ENCODE results near the gene CDHR5. TPM values are rescaled to one million over a fixed set of nuclear protein-coding genes. Genes with fewer than 3 reads are reported as not detected.

CDHR5 gene
- total and polyA plus RNA-seq, 2 experiments from 2014 or later: 114 to 166 TPM

- Histone ChIP-seq H3K27me3 (no peaks in the 10 kb centered on the region), H3K4me2 (peak overlapping the region; percentile 94), H3K4me1 (ENCODE audit: insufficient read depth) (peaks cover 14% of the 10 kb centered on the region), H4K20me1 (ENCODE audit: insufficient read depth, poor library complexity, severe bottlenecking) (peaks cover 23% of the 10 kb centered on the region), H3K9me3 (ENCODE audit: low read depth) (no peaks in the 10 kb centered on the region), H3K9me2 (replicated peaks; ENCODE audit: insufficient read depth) (no peaks in the 10 kb centered on the region), H2AFZ (no peak overlapping the region), H3K36me3 (replicated peaks; ENCODE audit: insufficient read depth, low read depth) (no peaks in the 10 kb centered on the region), H3K4me3 (no peak overlapping the region), H3K79me2 (no peaks in the 10 kb centered on the region), H3K27ac (peak overlapping the region; percentile 42)
- no peak for TF ChIP-seq CTCF (IDR thresholded peaks at IDR 0.05; ENCODE audit: poor library complexity)
- TF ChIP-seq EZH2phosphoT487 (IDR thresholded peaks at IDR 0.05; ENCODE audit: low read depth, severe bottlenecking, unreplicated experiment): no peak
- no peak for TF ChIP-seq EZH2 (IDR thresholded peaks at IDR 0.05; ENCODE audit: borderline replicate concordance)
- no peak for DNase-seq (ENCODE audit: low spot score)
- WGBS (ENCODE audit: low lambda C conversion rate, missing lambda C conversion rate): 93% methylated on average over 39 of the region's 39 CpGs
Observed at GRCh38 chr11:616320-617198, 8.2 kb downstream of the CDHR5 start.

DNA sequence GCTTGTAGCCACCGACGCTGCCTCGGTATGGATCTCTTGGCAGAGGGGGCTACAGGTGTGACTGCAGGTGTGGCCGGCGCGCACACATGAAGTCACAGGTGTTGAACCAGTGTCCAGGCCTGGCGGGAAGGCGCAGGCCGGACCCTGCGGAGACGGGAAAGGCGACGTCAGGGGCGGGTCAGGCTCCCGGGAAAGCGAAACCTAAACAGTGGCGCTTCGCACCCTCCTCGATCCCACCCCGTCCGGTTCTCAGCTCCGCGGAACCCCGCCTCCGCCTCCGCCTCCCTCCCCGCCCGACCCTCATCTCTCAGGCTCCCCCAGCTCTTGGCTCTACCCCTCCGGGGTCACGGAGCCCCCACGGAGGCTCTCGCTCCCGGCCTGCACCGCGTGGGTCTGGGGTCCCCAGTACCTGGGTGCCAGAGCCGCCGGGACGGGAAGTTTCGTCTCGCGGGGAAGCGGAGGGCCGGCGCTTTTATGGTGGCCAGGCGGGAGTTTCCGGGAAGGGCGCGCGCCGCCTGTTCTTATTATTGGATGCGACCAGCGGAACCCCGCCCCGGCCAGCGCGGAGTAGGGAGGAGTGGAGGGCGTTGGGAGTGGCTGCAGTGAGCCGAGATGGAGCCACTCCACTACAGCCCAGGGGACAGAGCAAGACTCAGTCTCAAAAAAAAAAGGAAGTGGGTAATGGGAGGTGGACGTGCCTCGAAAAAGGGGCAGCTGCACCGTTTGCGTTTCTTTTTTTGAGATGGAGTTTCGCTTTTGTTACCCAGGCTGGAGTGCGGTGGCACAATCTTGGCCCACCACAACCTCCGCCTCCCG, 9.0 kb downstream of the CDHR5 start, which contains the start of gene IRF7:
IRF7 (minus strand) TSS at position 447 of the 816 bp plus-strand sequence. CDS start 586 bp downstream, outside the sequence.
- Histone ChIP-seq H3K79me2 (no peaks in the 10 kb centered on the region), H3K36me3 (replicated peaks; ENCODE audit: insufficient read depth, low read depth) (no peaks in the 10 kb centered on the region), H3K4me2 (peak within 1 kb of the TSS; percentile 94), H3K9me2 (replicated peaks; ENCODE audit: insufficient read depth) (no peaks in the 10 kb centered on the region), H3K27ac (peak within 1 kb of the TSS; percentile 97), H2AFZ (peak within 1 kb of the TSS; percentile 71), H4K20me1 (ENCODE audit: insufficient read depth, poor library complexity, severe bottlenecking) (peaks cover 23% of the 10 kb centered on the region), H3K4me1 (ENCODE audit: insufficient read depth) (peaks cover 14% of the 10 kb centered on the region), H3K4me3 (peak within 1 kb of the TSS; percentile 85), H3K9me3 (ENCODE audit: low read depth) (no peaks in the 10 kb centered on the region), H3K27me3 (no peaks in the 10 kb centered on the region)
- WGBS (ENCODE audit: low lambda C conversion rate, missing lambda C conversion rate): 9% methylated on average over 55 of the region's 66 CpGs
- DNase-seq (ENCODE audit: low spot score): peak; percentile 96
- TF ChIP-seq EZH2phosphoT487 (IDR thresholded peaks at IDR 0.05; ENCODE audit: low read depth, severe bottlenecking, unreplicated experiment) (no peak), CTCF (IDR thresholded peaks at IDR 0.05; ENCODE audit: poor library complexity) (no peak), EZH2 (IDR thresholded peaks at IDR 0.05; ENCODE audit: borderline replicate concordance) (no peak)

DNA sequence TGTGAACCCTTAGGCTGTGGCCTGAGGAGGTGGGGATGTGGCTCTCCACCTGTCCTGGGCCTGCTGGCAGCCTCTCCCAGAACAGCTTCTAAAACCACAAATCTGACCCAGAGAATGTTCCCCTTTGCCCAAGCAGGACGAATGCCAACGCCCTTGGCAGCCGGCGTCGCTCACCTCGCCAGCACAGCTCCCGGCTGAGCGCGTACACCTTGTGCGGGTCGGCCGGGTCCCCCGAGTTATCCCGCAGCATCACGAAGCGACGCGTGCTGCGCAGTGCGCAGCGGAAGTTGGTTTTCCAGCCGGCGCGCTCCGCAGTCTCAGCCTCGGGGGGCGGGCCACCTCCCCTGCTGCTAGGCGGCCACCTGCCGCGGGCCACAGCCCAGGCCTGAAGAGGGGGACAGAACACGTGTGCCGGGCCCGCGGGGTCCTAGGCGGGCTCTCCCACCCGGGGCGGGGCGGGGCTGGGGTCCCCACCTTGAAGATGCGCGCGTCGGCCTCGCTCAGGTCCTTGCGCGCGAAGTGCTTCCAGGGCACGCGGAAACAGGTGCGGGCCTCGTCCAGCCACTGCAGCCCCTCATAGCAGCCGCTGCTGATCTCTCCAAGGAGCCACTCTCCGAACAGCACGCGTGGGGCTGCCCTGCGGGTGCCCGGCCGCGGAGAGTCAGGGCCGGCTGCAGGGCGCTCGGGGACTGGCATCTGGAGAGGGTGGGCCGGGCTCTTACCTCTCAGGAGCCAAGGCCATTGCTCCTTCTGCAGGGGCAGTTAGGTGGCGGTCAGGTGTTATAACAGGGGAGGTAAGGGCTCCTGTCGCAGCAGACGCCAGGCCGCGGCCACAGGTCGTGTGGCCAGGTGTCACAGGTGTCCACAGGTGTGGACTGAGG, 9.9 kb downstream of the CDHR5 start:
- H3K79me2 ChIP-seq: no peaks in the 10 kb centered on the region
- H3K36me3 ChIP-seq (replicated peaks; ENCODE audit: insufficient read depth, low read depth): no peaks in the 10 kb centered on the region
- H4K20me1 ChIP-seq (ENCODE audit: insufficient read depth, poor library complexity, severe bottlenecking): peaks cover 23% of the 10 kb centered on the region
- no peaks in the 10 kb centered on the region for H3K9me3 ChIP-seq (ENCODE audit: low read depth)
- WGBS (ENCODE audit: low lambda C conversion rate, missing lambda C conversion rate): 84% methylated on average over 43 of the region's 68 CpGs
- H3K4me3 ChIP-seq: peak overlapping the region; percentile 85
- H3K9me2 ChIP-seq (replicated peaks; ENCODE audit: insufficient read depth): no peaks in the 10 kb centered on the region
- no peak overlapping the region for H2AFZ ChIP-seq
- H3K27ac ChIP-seq: peak overlapping the region; percentile 97
- H3K4me1 ChIP-seq (ENCODE audit: insufficient read depth): peaks cover 14% of the 10 kb centered on the region
- TF ChIP-seq EZH2phosphoT487 (IDR thresholded peaks at IDR 0.05; ENCODE audit: low read depth, severe bottlenecking, unreplicated experiment) (no peak), CTCF (IDR thresholded peaks at IDR 0.05; ENCODE audit: poor library complexity) (no peak), EZH2 (IDR thresholded peaks at IDR 0.05; ENCODE audit: borderline replicate concordance) (no peak)
- H3K27me3 ChIP-seq: no peaks in the 10 kb centered on the region
- peak overlapping the region; percentile 94 for H3K4me2 ChIP-seq
- DNase-seq (ENCODE audit: low spot score): no peak
